HEK293T (cell line): ENCODE results near the gene SORCS3.

Source experiments
- BHLHE40 ChIP-seq: fragments of 450-650 bp; IDR thresholded peaks from 2 replicates; pipeline ENCODE4 v1.6.1; 2016; ENCODE audit warnings: mild to moderate bottlenecking, moderate library complexity, borderline replicate concordance
- FOXA1 ChIP-seq: fragments of 450-650 bp; IDR thresholded peaks from 2 replicates; pipeline ENCODE4 v1.6.1; 2016; ENCODE audit warnings: mild to moderate bottlenecking
- FOXK2 ChIP-seq: fragments of 450-650 bp; IDR thresholded peaks from 2 replicates; pipeline ENCODE4 v1.6.1; 2016; ENCODE audit warnings: mild to moderate bottlenecking
- FOXM1 ChIP-seq: fragments of 450-650 bp; IDR thresholded peaks from 2 replicates; pipeline ENCODE4 v1.6.1; 2017; ENCODE audit warnings: mild to moderate bottlenecking, borderline replicate concordance
- HDGF ChIP-seq: fragments of 450-650 bp; IDR thresholded peaks from 2 replicates; pipeline ENCODE4 v1.6.1; 2017; ENCODE audit warnings: antibody characterized with exemption, borderline replicate concordance
- LEF1 ChIP-seq: fragments of 450-650 bp; IDR thresholded peaks from 2 replicates; pipeline ENCODE4 v1.6.1; 2017; ENCODE audit warnings: mild to moderate bottlenecking, borderline replicate concordance
- NFRKB ChIP-seq: fragments of 450-650 bp; IDR thresholded peaks from 2 replicates; pipeline ENCODE4 v1.6.1; 2016; ENCODE audit warnings: mild to moderate bottlenecking, moderate library complexity
- SP1 ChIP-seq: fragments of 450-650 bp; IDR thresholded peaks from 2 replicates; pipeline ENCODE4 v1.6.1; 2017
- SUZ12 ChIP-seq: fragments of 450-650 bp; IDR thresholded peaks from 2 replicates; pipeline ENCODE4 v1.6.1; 2016; ENCODE audit warnings: mild to moderate bottlenecking
- TARDBP ChIP-seq: fragments of 450-650 bp; IDR thresholded peaks from 2 replicates; pipeline ENCODE4 v1.6.1; 2016
- ZNF384 ChIP-seq: fragments of 450-650 bp; IDR thresholded peaks from 2 replicates; pipeline ENCODE4 v1.6.1; 2016
- TF ChIP-seq, protein P1 (sequence below): fragments of 450-650 bp; IDR thresholded peaks from 2 replicates; pipeline ENCODE4 v1.6.1; 2016

- TF ChIP-seq ZNF384: no peak
- no peak for TF ChIP-seq BHLHE40
- TF ChIP-seq FOXM1: no peak
- no peak for TF ChIP-seq TARDBP
- no peak for TF ChIP-seq FOXA1
- TF ChIP-seq FOXK2: no peak
- no peak for TF ChIP-seq SP1
- TF ChIP-seq HDGF: no peak
- TF ChIP-seq SUZ12: no peak
- no peak for TF ChIP-seq LEF1
- no peak for TF ChIP-seq NFRKB
- TF ChIP-seq, protein P1, sequence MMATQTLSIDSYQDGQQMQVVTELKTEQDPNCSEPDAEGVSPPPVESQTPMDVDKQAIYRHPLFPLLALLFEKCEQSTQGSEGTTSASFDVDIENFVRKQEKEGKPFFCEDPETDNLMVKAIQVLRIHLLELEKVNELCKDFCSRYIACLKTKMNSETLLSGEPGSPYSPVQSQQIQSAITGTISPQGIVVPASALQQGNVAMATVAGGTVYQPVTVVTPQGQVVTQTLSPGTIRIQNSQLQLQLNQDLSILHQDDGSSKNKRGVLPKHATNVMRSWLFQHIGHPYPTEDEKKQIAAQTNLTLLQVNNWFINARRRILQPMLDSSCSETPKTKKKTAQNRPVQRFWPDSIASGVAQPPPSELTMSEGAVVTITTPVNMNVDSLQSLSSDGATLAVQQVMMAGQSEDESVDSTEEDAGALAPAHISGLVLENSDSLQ: no peak
Observed at GRCh38 chr10:104648421-104648820, 7.3 kb downstream of the SORCS3 start.
